DOHH2 (cell line): ENCODE measurements around the gene POU5F1.

Experiments
- H3F3A ChIP-seq: fragments of 200-600 bp; sonication (generic), shearing (Covaris generic); 2 replicates; pipeline ENCODE4 v1.6.0; 2016; ENCODE audit warnings: antibody characterized with exemption, mild to moderate bottlenecking; ENCODE audit not compliant: control insufficient read depth, insufficient read depth
- H3K27ac ChIP-seq: fragments of 200-600 bp; sonication (generic); 2 replicates; pipeline ENCODE4 v1.5.1; 2014; ENCODE audit warnings: low read depth, mild to moderate bottlenecking, low read length, moderate library complexity
- H3K27me3 ChIP-seq: fragments of 200-600 bp; sonication (generic); 2 replicates; pipeline ENCODE4 v1.6.1; 2014; ENCODE audit warnings: mild to moderate bottlenecking, low read length, mixed read lengths; ENCODE audit not compliant: control insufficient read depth
- H3K36me3 ChIP-seq: fragments of 200-600 bp; sonication (generic); 2 replicates; pipeline ENCODE4 v1.6.1; 2014; ENCODE audit warnings: mild to moderate bottlenecking, low read length, moderate library complexity, mixed read lengths; ENCODE audit not compliant: control insufficient read depth
- H3K4me1 ChIP-seq: fragments of 200-600 bp; sonication (generic); 2 replicates; pipeline ENCODE4 v1.6.1; 2014; ENCODE audit warnings: mild to moderate bottlenecking, low read length, mixed read lengths; ENCODE audit not compliant: control insufficient read depth
- H3K4me2 ChIP-seq: fragments of 200-600 bp; sonication (generic); 2 replicates; pipeline ENCODE4 v1.6.0; 2014; ENCODE audit warnings: mild to moderate bottlenecking, low read length, moderate library complexity
- H3K4me3 ChIP-seq: fragments of 200-600 bp; sonication (generic); 2 replicates; pipeline ENCODE4 v1.5.1; 2014; ENCODE audit warnings: mild to moderate bottlenecking, low read length, mixed read lengths
- H3K79me2 ChIP-seq: fragments of 200-600 bp; sonication (generic); 2 replicates; pipeline ENCODE4 v1.6.1; 2014; ENCODE audit warnings: mild to moderate bottlenecking, low read length, mixed read lengths; ENCODE audit not compliant: control insufficient read depth
- H3K9me2 ChIP-seq: fragments of 200-600 bp; sonication (generic); replicated peaks from 2 replicates; pipeline ENCODE4 v1.6.1; 2014; ENCODE audit warnings: mild to moderate bottlenecking, low read length, mixed read lengths; ENCODE audit not compliant: control insufficient read depth
- H3K9me3 ChIP-seq: fragments of 200-600 bp; sonication (generic); 2 replicates; pipeline ENCODE4 v1.6.1; 2014; ENCODE audit warnings: antibody characterized with exemption, low read length, mixed read lengths; ENCODE audit not compliant: control insufficient read depth, insufficient read depth
- H4K20me1 ChIP-seq: fragments of 200-600 bp; sonication (generic); 2 replicates; pipeline ENCODE4 v1.6.0; 2014; ENCODE audit warnings: low read depth, mild to moderate bottlenecking, antibody characterized with exemption, low read length, moderate library complexity; ENCODE audit not compliant: control insufficient read depth, insufficient read depth
- EZH2phosphoT487 ChIP-seq: fragments of 200-600 bp; sonication (generic); IDR thresholded peaks from 2 replicates; pipeline ENCODE4 v1.6.1; 2017; ENCODE audit warnings: borderline replicate concordance, mild to moderate bottlenecking, antibody characterized with exemption, low read length, moderate library complexity, mixed read lengths
- TF ChIP-seq, protein P1 (sequence below): fragments of 200-600 bp; sonication (generic); IDR thresholded peaks from one replicate; pipeline ENCODE4 v1.5.1; 2014; ENCODE audit warnings: antibody characterized with exemption, mild to moderate bottlenecking, low read depth, low read length; ENCODE audit not compliant: poor library complexity, severe bottlenecking

POU5F1 gene

DNA sequence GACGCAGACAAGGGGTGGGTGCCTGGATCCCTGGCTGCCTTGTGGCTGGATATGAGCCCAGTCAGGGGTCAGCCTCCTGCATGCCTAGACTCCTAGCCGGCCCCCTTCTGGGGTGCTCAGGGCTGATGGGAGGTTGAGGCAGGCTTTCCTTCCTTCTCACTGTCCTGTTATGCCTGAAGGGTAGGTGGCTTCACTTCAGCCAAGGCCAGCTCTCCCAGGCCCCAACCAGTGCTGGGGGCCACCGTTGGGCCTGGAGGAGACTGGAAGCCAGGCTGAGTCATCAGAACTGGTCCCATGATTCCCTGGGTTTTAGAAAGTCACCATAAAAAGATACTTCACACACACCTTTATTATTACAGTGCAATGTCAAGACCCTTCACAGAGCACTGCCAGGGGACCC is 2.9 kb upstream of the POU5F1 start:
- H3F3A ChIP-seq, result no peaks in the 10 kb centered on the region
- no peaks in the 10 kb centered on the region for H4K20me1 ChIP-seq
- no peaks in the 10 kb centered on the region for H3K27me3 ChIP-seq
- H3K4me3 ChIP-seq, result no peak overlapping the region
- peaks cover 2% of the 10 kb centered on the region; the same call in 1 of the 2 replicates for H3K4me1 ChIP-seq
- H3K36me3 ChIP-seq, result no peaks in the 10 kb centered on the region
- H3K9me2 ChIP-seq, result no peaks in the 10 kb centered on the region
- TF ChIP-seq EZH2phosphoT487, result no peak
- TF ChIP-seq, protein P1, sequence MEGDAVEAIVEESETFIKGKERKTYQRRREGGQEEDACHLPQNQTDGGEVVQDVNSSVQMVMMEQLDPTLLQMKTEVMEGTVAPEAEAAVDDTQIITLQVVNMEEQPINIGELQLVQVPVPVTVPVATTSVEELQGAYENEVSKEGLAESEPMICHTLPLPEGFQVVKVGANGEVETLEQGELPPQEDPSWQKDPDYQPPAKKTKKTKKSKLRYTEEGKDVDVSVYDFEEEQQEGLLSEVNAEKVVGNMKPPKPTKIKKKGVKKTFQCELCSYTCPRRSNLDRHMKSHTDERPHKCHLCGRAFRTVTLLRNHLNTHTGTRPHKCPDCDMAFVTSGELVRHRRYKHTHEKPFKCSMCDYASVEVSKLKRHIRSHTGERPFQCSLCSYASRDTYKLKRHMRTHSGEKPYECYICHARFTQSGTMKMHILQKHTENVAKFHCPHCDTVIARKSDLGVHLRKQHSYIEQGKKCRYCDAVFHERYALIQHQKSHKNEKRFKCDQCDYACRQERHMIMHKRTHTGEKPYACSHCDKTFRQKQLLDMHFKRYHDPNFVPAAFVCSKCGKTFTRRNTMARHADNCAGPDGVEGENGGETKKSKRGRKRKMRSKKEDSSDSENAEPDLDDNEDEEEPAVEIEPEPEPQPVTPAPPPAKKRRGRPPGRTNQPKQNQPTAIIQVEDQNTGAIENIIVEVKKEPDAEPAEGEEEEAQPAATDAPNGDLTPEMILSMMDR, result no peak
- no peaks in the 10 kb centered on the region for H3K9me3 ChIP-seq
- H3K79me2 ChIP-seq, result no peaks in the 10 kb centered on the region
- no peak overlapping the region for H3K27ac ChIP-seq
- no peak overlapping the region for H3K4me2 ChIP-seq

DNA sequence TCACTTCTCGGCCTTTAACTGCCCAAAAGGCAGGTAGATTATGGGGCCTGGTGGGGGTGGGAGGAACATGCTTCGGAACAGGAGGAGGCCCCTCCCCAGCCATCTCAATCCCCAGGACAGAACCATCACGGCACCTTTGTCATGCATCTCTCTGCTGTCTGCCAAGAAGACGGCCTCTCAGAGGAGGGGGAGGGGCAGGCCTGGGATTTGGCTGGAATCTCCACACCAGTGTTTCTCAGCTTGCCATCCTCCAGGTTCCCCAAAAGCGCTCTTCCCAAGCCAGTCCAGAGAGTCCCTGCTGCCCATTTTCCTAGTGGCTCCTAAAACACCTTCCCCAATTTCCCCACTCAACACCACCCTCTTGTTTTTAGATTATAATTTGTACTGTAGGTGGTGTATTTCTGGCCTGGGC is 2.5 kb upstream of the POU5F1 start:
- H3K4me2 ChIP-seq, result no peak overlapping the region
- no peaks in the 10 kb centered on the region for H3K27me3 ChIP-seq
- no peaks in the 10 kb centered on the region for H3K36me3 ChIP-seq
- TF ChIP-seq, protein P1, result no peak
- no peak for TF ChIP-seq EZH2phosphoT487
- no peak overlapping the region for H3K4me3 ChIP-seq
- H3K4me1 ChIP-seq, result no peaks in the 10 kb centered on the region
- H3K9me2 ChIP-seq, result no peaks in the 10 kb centered on the region
- H3F3A ChIP-seq, result no peaks in the 10 kb centered on the region
- no peaks in the 10 kb centered on the region for H3K9me3 ChIP-seq
- no peaks in the 10 kb centered on the region for H3K79me2 ChIP-seq
- no peaks in the 10 kb centered on the region for H4K20me1 ChIP-seq
- no peak overlapping the region for H3K27ac ChIP-seq

DNA sequence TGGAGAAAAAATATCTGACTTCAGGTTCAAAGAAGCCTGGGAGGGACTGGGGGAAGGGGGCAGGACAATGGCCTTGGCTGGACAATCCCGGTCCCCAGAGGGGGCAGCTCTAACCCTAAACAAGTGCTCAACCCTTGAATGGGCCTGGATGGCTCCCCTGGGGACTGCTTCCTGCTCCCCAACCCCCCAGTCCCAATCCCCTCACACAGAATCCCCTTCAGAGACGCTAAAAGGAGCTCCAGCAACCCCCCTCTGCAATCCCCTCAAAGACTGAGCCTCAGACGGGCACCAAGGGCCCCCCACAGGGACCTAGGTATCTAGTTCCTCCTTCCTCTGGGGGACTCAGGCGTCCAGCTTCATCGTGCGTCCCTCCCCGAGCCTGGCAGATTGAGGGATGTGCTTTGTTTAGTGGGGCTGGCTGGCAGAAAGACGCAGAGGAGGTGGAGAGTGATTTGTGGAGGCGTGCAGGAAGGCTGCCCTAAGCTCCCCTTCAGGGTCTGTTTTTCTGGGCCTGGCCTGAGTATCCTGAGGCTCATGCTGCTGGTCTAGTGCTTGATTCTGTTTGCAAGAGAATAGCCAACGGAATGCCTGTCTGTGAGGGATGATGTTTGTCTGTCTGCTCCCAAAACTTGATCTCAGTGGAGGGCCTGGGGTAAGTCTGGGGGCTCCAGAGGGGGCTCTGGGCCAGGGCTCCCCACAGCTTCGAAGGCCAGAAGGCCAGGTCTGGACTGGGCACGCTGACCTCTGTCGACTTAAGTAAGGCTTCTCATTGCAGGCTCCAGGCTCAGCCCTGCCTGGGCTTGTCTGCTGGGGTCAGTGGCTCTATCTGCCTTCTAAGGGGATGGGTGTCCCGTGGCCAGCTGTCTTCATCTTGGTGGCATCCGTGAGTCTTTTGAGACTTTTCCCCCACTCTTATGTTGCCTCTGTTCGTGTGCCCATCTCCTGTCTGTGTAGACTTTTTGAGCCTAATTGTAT is 1.7 kb upstream of the POU5F1 start:
- Histone ChIP-seq H4K20me1 (no peaks in the 10 kb centered on the region), H3K9me2 (no peaks in the 10 kb centered on the region), H3K4me1 (no peaks in the 10 kb centered on the region), H3K36me3 (no peaks in the 10 kb centered on the region), H3K27ac (no peak overlapping the region), H3F3A (no peaks in the 10 kb centered on the region), H3K79me2 (no peaks in the 10 kb centered on the region), H3K4me2 (no peak overlapping the region), H3K4me3 (no peak overlapping the region), H3K27me3 (no peaks in the 10 kb centered on the region), H3K9me3 (no peaks in the 10 kb centered on the region)
- TF ChIP-seq EZH2phosphoT487, result no peak
